ENCODE results near the gene COX8A.

The COX8A gene

DNA sequence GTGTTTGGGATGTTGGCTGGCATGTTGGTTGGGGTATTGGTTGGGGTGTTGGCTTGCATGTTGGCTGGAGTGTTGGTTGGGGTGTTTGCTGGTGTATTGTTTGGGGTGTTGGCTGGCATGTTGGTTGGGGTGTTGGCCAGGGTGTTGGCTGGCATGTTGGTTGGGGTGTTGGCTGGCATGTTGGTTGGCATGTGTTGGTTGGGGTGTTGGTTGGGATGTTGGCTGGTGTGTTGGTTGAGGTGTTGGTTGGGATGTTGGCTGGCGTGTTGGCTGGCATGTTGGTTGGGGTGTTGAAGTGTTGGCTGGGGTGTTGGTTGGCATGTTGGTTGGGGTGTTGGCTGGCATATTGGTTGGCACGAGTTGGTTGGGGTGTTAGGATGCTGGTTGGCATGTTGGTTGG, 36.4 kb downstream of the COX8A start:
- no peak for DNase-seq (ENCODE audit: low spot score)
- no peak for TF ChIP-seq CTCF (IDR thresholded peaks at IDR 0.05; ENCODE audit: extremely low read depth, missing control alignments)

GRCh38 chr11:64011371-64011770, 37.0 kb downstream of the COX8A start:
- no peak for DNase-seq (ENCODE audit: low spot score)
- no peak for TF ChIP-seq CTCF (IDR thresholded peaks at IDR 0.05; ENCODE audit: extremely low read depth, missing control alignments)

GRCh38 chr11:64013141-64013896, 38.9 kb downstream of the COX8A start:
- no peak for DNase-seq (ENCODE audit: low spot score)
- TF ChIP-seq CTCF (IDR thresholded peaks at IDR 0.05; ENCODE audit: extremely low read depth, missing control alignments) = no peak

GRCh38 chr11:64014356-64014755, 39.9 kb downstream of the COX8A start:
- DNase-seq (ENCODE audit: low spot score) = no peak
- TF ChIP-seq CTCF (IDR thresholded peaks at IDR 0.05; ENCODE audit: extremely low read depth, missing control alignments) = no peak

DNA sequence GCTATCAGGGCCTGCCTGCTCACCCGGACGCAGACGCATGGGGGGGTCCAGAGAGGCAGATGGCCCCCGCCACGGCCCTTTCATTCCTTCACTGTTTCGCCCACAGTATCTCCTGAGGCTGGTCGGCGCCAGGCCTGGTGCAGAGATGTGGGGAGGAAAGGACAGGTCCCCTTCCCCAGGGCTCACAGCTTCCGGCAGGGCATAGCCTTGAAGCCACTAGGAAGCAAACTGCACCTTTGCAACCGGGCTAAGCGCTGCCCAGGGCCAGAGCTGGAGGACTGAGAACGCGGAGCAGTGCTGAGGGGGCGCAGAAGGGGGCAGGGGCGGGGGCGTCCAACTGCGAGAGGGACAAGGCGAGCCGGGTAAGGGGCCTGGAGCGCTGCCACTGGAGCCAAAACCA, 41.1 kb downstream of the COX8A start:
- TF ChIP-seq CTCF (IDR thresholded peaks at IDR 0.05; ENCODE audit: extremely low read depth, missing control alignments) = no peak
- no peak for DNase-seq (ENCODE audit: low spot score)

- no peak for TF ChIP-seq CTCF (IDR thresholded peaks at IDR 0.05; ENCODE audit: extremely low read depth, missing control alignments)
- DNase-seq (ENCODE audit: low spot score) = no peak
Observed at GRCh38 chr11:64015935-64016845, 41.8 kb downstream of the COX8A start.

GRCh38 chr11:64017945-64018224, 43.5 kb downstream of the COX8A start:
- TF ChIP-seq CTCF (IDR thresholded peaks at IDR 0.05; ENCODE audit: extremely low read depth, missing control alignments) = no peak
- DNase-seq (ENCODE audit: low spot score) = no peak
